H1 (cell line): ENCODE measurements around the gene LRRC4C. TPM values are rescaled to one million over a fixed set of nuclear protein-coding genes. Genes with fewer than 3 reads are reported as not detected.

Experiments used
- CTCF ChIA-PET: fragments of 300-600 bp; sonication (Branson Sonifier 250); formaldehyde crosslinking; loops from one replicate; lab custom pipeline; 2021; ENCODE audit not compliant: partially characterized antibody; lab: Charles Lee
- POLR2A ChIA-PET: fragments of 300-600 bp; sonication (Branson Sonifier 250); formaldehyde crosslinking; loops from one replicate; lab custom pipeline; 2021; ENCODE audit warnings: inconsistent platforms; ENCODE audit not compliant: partially characterized antibody; lab: Charles Lee
- DNase-seq, 2 experiments: peaks; one replicate each; pipeline versions ENCODE4 v3.0.0 to v3.0.0-alpha.2; 2010 to 2022; ENCODE audit warnings: low spot score in 2 of 2, low read depth in 1 of 2, mixed read lengths in 1 of 2
- FAIRE-seq: peaks from 2 replicates; lab custom pipeline; 2011; peaks lifted over from hg19 to GRCh38; lab: Jason Lieb, UNC
- H2AFZ ChIP-seq: 2 replicates; pipeline ENCODE4 v1.8.1; 2012; ENCODE audit warnings: low read length, inconsistent platforms
- H2AK5ac ChIP-seq: 2 replicates; pipeline ENCODE4 v1.6.1; 2013; ENCODE audit warnings: low read depth, low read length
- H2BK120ac ChIP-seq: replicated peaks from 2 replicates; pipeline ENCODE3; 2013; ENCODE audit warnings: low read depth, low read length, inconsistent platforms
- H2BK12ac ChIP-seq: 2 replicates; pipeline ENCODE4 v1.6.1; 2013; ENCODE audit warnings: low read depth, low read length
- H2BK15ac ChIP-seq: 2 replicates; pipeline ENCODE4 v1.6.1; 2013; ENCODE audit warnings: low read length
- H2BK20ac ChIP-seq: 2 replicates; pipeline ENCODE4 v1.6.1; 2013; ENCODE audit warnings: low read length
- H2BK5ac ChIP-seq: 2 replicates; pipeline ENCODE4 v1.6.1; 2013; ENCODE audit warnings: low read depth, low read length
- H3K14ac ChIP-seq: 2 replicates; pipeline ENCODE4 v1.6.1; 2013; ENCODE audit warnings: inconsistent platforms; ENCODE audit not compliant: insufficient read length
- H3K18ac ChIP-seq: 2 replicates; pipeline ENCODE4 v1.6.1; 2013; ENCODE audit warnings: low read length; ENCODE audit errors: extremely low read depth
- H3K23ac ChIP-seq: 2 replicates; pipeline ENCODE4 v1.6.1; 2013; ENCODE audit warnings: inconsistent platforms; ENCODE audit not compliant: insufficient read length
- H3K23me2 ChIP-seq: 2 replicates; pipeline ENCODE4 v1.6.1; 2013; ENCODE audit warnings: low read depth, low read length
- H3K27ac ChIP-seq: 2 replicates; pipeline ENCODE4 v1.6.1; 2011; ENCODE audit warnings: low read depth, low read length, inconsistent platforms
- H3K27me3 ChIP-seq, 4 experiments: replicated peaks in 1 of 4; 1 replicate in 1 of 4; 2 replicates in 3 of 4; pipeline versions ENCODE4 v1.6.1 to v1.8.1; 2011 to 2013; ENCODE audit warnings: low read length in 3 of 4, mild to moderate bottlenecking in 3 of 4, inconsistent platforms in 2 of 4, mixed read lengths in 2 of 4, moderate library complexity in 1 of 4; ENCODE audit not compliant: control insufficient read depth in 3 of 4, insufficient read depth in 3 of 4; ENCODE audit errors: extremely low read depth in 1 of 4
- H3K36me3 ChIP-seq, 4 experiments: 2 replicates each; pipeline versions ENCODE4 v1.6.1 to v1.8.1; 2011 to 2013; ENCODE audit warnings: mild to moderate bottlenecking in 4 of 4, low read length in 3 of 4, moderate library complexity in 2 of 4, control low read depth in 1 of 4, inconsistent platforms in 1 of 4; ENCODE audit not compliant: insufficient read depth in 4 of 4, control insufficient read depth in 2 of 4
- H3K4ac ChIP-seq: replicated peaks from 2 replicates; pipeline ENCODE3; 2013; ENCODE audit warnings: low read length, low read depth, mixed read lengths, inconsistent platforms; ENCODE audit not compliant: insufficient read length
- H3K4me1 ChIP-seq, 4 experiments: replicated peaks in 1 of 4; 1 replicate in 1 of 4; 2 replicates in 3 of 4; pipeline versions ENCODE4 v1.6.1 to v1.8.1; 2011 to 2013; ENCODE audit warnings: low read length in 3 of 4, inconsistent platforms in 2 of 4, mixed read lengths in 1 of 4; ENCODE audit not compliant: insufficient read depth in 4 of 4, control insufficient read depth in 3 of 4
- H3K4me2 ChIP-seq, 2 experiments: 2 replicates each; pipeline versions ENCODE4 v1.6.1 to v1.8.1; 2011 to 2013; ENCODE audit warnings: low read depth in 2 of 2, low read length in 2 of 2, control low read depth in 1 of 2, inconsistent platforms in 1 of 2, mild to moderate bottlenecking in 1 of 2; ENCODE audit not compliant: insufficient read depth in 1 of 2
- H3K4me3 ChIP-seq, 4 experiments: fragments of 200-600, 300-600 bp in 1 of 4; sonication (generic), shearing (Covaris generic), sonication (Bioruptor Twin) in 1 of 4; 2 replicates each; pipeline versions ENCODE4 v1.5.1 to v1.8.1; 2011 to 2016; ENCODE audit warnings: low read length in 4 of 4, low read depth in 3 of 4, control low read depth in 2 of 4, inconsistent platforms in 2 of 4, mild to moderate bottlenecking in 2 of 4, mixed read lengths in 1 of 4, moderate library complexity in 1 of 4; ENCODE audit not compliant: insufficient read depth in 2 of 4; ENCODE audit errors: extremely low read depth in 1 of 4
- H3K56ac ChIP-seq: replicated peaks from 2 replicates; pipeline ENCODE3; 2013; ENCODE audit warnings: low read depth, mild to moderate bottlenecking, mixed read lengths, low read length, inconsistent platforms; ENCODE audit not compliant: insufficient read length
- H3K79me1 ChIP-seq: 2 replicates; pipeline ENCODE4 v1.6.1; 2013; ENCODE audit warnings: low read depth, low read length, control low read depth
- H3K79me2 ChIP-seq, 2 experiments: 2 replicates each; pipeline versions ENCODE4 v1.6.1 to v1.8.1; 2012 to 2013; ENCODE audit warnings: low read length in 2 of 2, mild to moderate bottlenecking in 2 of 2, inconsistent platforms in 1 of 2; ENCODE audit not compliant: insufficient read depth in 2 of 2, control insufficient read depth in 1 of 2
- H3K9ac ChIP-seq, 4 experiments: replicated peaks in 1 of 4; 1 replicate in 1 of 4; 2 replicates in 3 of 4; pipeline versions ENCODE4 v1.6.1 to v1.8.1; 2011 to 2013; ENCODE audit warnings: low read depth in 3 of 4, low read length in 3 of 4, control low read depth in 2 of 4, mild to moderate bottlenecking in 2 of 4, moderate library complexity in 2 of 4, inconsistent platforms in 1 of 4; ENCODE audit errors: extremely low read depth in 1 of 4
- H3K9me3 ChIP-seq, 2 experiments: 2 replicates each; pipeline versions ENCODE4 v1.6.1 to v1.8.1; 2012 to 2013; ENCODE audit warnings: mild to moderate bottlenecking in 2 of 2, moderate library complexity in 2 of 2, control low read depth in 1 of 2, inconsistent platforms in 1 of 2, low read depth in 1 of 2, low read length in 1 of 2, mixed read lengths in 1 of 2; ENCODE audit not compliant: insufficient read depth in 2 of 2
- H4K20me1 ChIP-seq, 2 experiments: replicated peaks in 1 of 2; 2 replicates each; pipeline versions ENCODE3 to v1.8.1; 2011 to 2013; ENCODE audit warnings: inconsistent platforms in 2 of 2, low read length in 2 of 2, mild to moderate bottlenecking in 1 of 2; ENCODE audit not compliant: insufficient read depth in 2 of 2, control insufficient read depth in 1 of 2
- H4K5ac ChIP-seq: 2 replicates; pipeline ENCODE4 v1.6.1; 2013; ENCODE audit warnings: low read length, low read depth, mixed read lengths, inconsistent platforms; ENCODE audit not compliant: insufficient read length
- H4K8ac ChIP-seq: 2 replicates; pipeline ENCODE4 v1.8.0; 2013; ENCODE audit warnings: mild to moderate bottlenecking, moderate library complexity, low read length, inconsistent platforms; ENCODE audit not compliant: insufficient read depth; ENCODE audit errors: extremely low read depth
- H4K91ac ChIP-seq: replicated peaks from 2 replicates; pipeline ENCODE3; 2013; ENCODE audit warnings: low read length, mixed read lengths, inconsistent platforms; ENCODE audit not compliant: insufficient read length
- CEBPB ChIP-seq: IDR thresholded peaks from 2 replicates; pipeline ENCODE4 v1.6.1; 2012; ENCODE audit warnings: low read depth, low read length
- EZH2 ChIP-seq: fragments of 200-600 bp; sonication (generic); IDR thresholded peaks from 2 replicates; pipeline ENCODE4 v1.7.1; 2012; ENCODE audit warnings: low read depth, mild to moderate bottlenecking, moderate library complexity, low read length, inconsistent platforms; ENCODE audit not compliant: severe bottlenecking
- GTF2F1 ChIP-seq: IDR thresholded peaks from 2 replicates; pipeline ENCODE4 v1.6.1; 2012; ENCODE audit warnings: low read depth, low read length, improper control_type of control experiment, borderline replicate concordance
- HDAC2 ChIP-seq, 2 experiments: fragments of 300-600 bp in 1 of 2; sonication (generic) in 1 of 2; IDR thresholded peaks; 2 replicates each; pipeline ENCODE4 v1.6.1; 2011 to 2012; ENCODE audit warnings: low read depth in 2 of 2, low read length in 2 of 2, mild to moderate bottlenecking in 2 of 2, moderate library complexity in 2 of 2, borderline replicate concordance in 1 of 2, inconsistent platforms in 1 of 2
- TAF7 ChIP-seq: optimal IDR thresholded peaks from 2 replicates; pipeline ENCODE3; 2011; ENCODE audit warnings: low read depth, mild to moderate bottlenecking, inconsistent platforms, low read length, moderate library complexity, borderline replicate concordance
- WGBS, 2 experiments: shearing (Covaris generic) in 1 of 2; methylation state at CpG; one replicate each; pipeline versions ENCODE4 v1.1.6 to v1.1.7; 2013 to 2015; ENCODE audit warnings: low lambda C conversion rate in 2 of 2, mixed read lengths in 2 of 2, inconsistent platforms in 1 of 2, low coverage in 1 of 2, missing lambda C conversion rate in 1 of 2; ENCODE audit not compliant: insufficient replicate concordance in 2 of 2, insufficient coverage in 1 of 2, insufficient read length in 1 of 2; ENCODE audit errors: extremely low coverage in 1 of 2, missing lambda C conversion rate in 1 of 2; 5-methylcytosine and 5-hydroxymethylcytosine counted together
- polyA plus RNA-seq, 7 experiments: library from polyadenylated mRNA; depleted of rRNA in 3 of 7; stranded (reverse) in 5 of 7; unstranded in 2 of 7; fragments of >200 nt in 5 of 7; fragments of 200-250 nt in 2 of 7; gene quantifications; 1 replicate in 5 of 7; 2 replicates in 1 of 7; 4 replicates in 1 of 7; pipeline versions ENCODE4 v1.2.1 to v1.2.3, GENCODE V29; 2011 to 2013; ENCODE audit warnings: missing spikeins in 2 of 7, mixed read lengths in 2 of 7
- total RNA-seq: library from RNA; stranded (reverse); fragmentation: NEBNext Ultra II Directional; extraction: Animal tissue kit (Norgen Biotek cat#: 25700); gene quantifications from 2 replicates; pipeline ENCODE4 v1.2.1, GENCODE V29; 2021

LRRC4C gene
- total and polyA plus RNA-seq, 2 of the 8 experiments (the other 6 are each of a cell fraction or from before 2014, with no cell fraction given): 0.23 to 2.2 TPM

- H2BK5ac ChIP-seq: no peak overlapping the region
- no peak overlapping the region for H2AFZ ChIP-seq
- no peaks in the 10 kb centered on the region for H3K4me1 ChIP-seq
- no peaks in the 10 kb centered on the region for H3K79me2 ChIP-seq
- H3K27ac ChIP-seq: no peak overlapping the region
- H3K9ac ChIP-seq: no peak overlapping the region
- H3K36me3 ChIP-seq: no peaks in the 10 kb centered on the region
- no peaks in the 10 kb centered on the region for H3K27me3 ChIP-seq
- H4K20me1 ChIP-seq: no peaks in the 10 kb centered on the region
- 93% methylated on average over 4 of the region's 4 CpGs; no CpG with 5 or more reads in 1 of the 2 experiments for WGBS, 2 experiments
- TF ChIP-seq EZH2 (no peak), CEBPB (no peak), HDAC2 (IDR thresholded peaks at IDR 0.05; ENCODE audit: borderline replicate concordance in 1 of 2, low read depth in 2 of 2, low read length in 2 of 2) (no peak), TAF7 (no peak), GTF2F1 (no peak)
- H2BK20ac ChIP-seq: no peak overlapping the region
- H4K8ac ChIP-seq: no peak overlapping the region
- no peaks in the 10 kb centered on the region for H3K9me3 ChIP-seq
- no peak overlapping the region for H3K56ac ChIP-seq
- no peak overlapping the region for H3K4me2 ChIP-seq
- DNase-seq (no peak), FAIRE-seq (no peak)
- no peak overlapping the region for H2BK120ac ChIP-seq
- no peak overlapping the region for H3K4me3 ChIP-seq
- ChIA-PET POLR2A (no interaction called here), CTCF (no interaction called here)
- no peak overlapping the region for H2BK15ac ChIP-seq
- no peaks in the 10 kb centered on the region for H3K79me1 ChIP-seq
- H4K91ac ChIP-seq: no peak overlapping the region
- H3K4ac ChIP-seq: no peak overlapping the region
- H3K23me2 ChIP-seq: no peaks in the 10 kb centered on the region; the same call in 1 of the 2 replicates
- no peak overlapping the region for H3K14ac ChIP-seq
- H3K23ac ChIP-seq: no peak overlapping the region
- no peak overlapping the region for H4K5ac ChIP-seq
- no peak overlapping the region for H2BK12ac ChIP-seq
- no peak overlapping the region for H2AK5ac ChIP-seq
- H3K18ac ChIP-seq: no peak overlapping the region
Observed at GRCh38 chr11:41435531-41435930, 23.9 kb downstream of the LRRC4C start.
